Activated CD8-positive, alpha-beta T cell treated with anti-CD3 and anti-CD28 coated beads for 36 hours (primary cell): ENCODE measurements around the gene SYCN. TPM values are rescaled to one million over a fixed set of nuclear protein-coding genes. Genes with fewer than 3 reads are reported as not detected.

ENCODE experiments used
- ATAC-seq: fragments of 200-7000 bp; cut with Tn5 transposase; one replicate; pipeline ENCODE4 v1.10.0; 2021; ENCODE audit warnings: mild to moderate bottlenecking, moderate library complexity
- CTCF ChIA-PET: fragments of 350-600 bp; sonication (Branson Sonifier 250); formaldehyde crosslinking; loops from one replicate; lab custom pipeline; 2021; ENCODE audit warnings: antibody characterized with exemption; lab: Charles Lee
- POLR2A ChIA-PET: fragments of 350-600 bp; sonication (Branson Sonifier 250); formaldehyde crosslinking; loops from one replicate; lab custom pipeline; 2021; ENCODE audit warnings: antibody characterized with exemption; lab: Charles Lee
- DNase-seq: peaks from one replicate; pipeline ENCODE4 v3.0.0-alpha.2; 2020
- H3K27ac Mint-ChIP-seq: one replicate; pipeline ENCODE4 v1.8.0; 2021; ENCODE audit warnings: mild to moderate bottlenecking, mixed read lengths
- H3K27me3 Mint-ChIP-seq: one replicate; pipeline ENCODE4 v1.8.0; 2021; ENCODE audit warnings: mixed read lengths
- H3K36me3 Mint-ChIP-seq: one replicate; pipeline ENCODE4 v1.8.0; 2021; ENCODE audit warnings: low read depth, mixed read lengths
- H3K4me1 Mint-ChIP-seq: one replicate; pipeline ENCODE4 v1.8.0; 2021; ENCODE audit warnings: low read depth, mixed read lengths
- H3K4me3 Mint-ChIP-seq: one replicate; pipeline ENCODE4 v1.8.0; 2021; ENCODE audit warnings: mild to moderate bottlenecking, moderate library complexity, mixed read lengths
- H3K9me3 Mint-ChIP-seq: one replicate; pipeline ENCODE4 v1.8.0; 2021; ENCODE audit warnings: mixed read lengths
- intact Hi-C: fragments of 100-400 bp; cut with micrococcal nuclease; formaldehyde crosslinking; loops from one replicate; pipeline ENCODE4 v1.10.0; 2022
- total RNA-seq, 2 experiments: library from RNA; stranded (reverse); gene quantifications; one replicate each; pipeline ENCODE4 v1.2.3, GENCODE V29; 2021
- TF ChIP-seq, protein P1 (sequence below): fragments of 200-600 bp; IDR thresholded peaks from one replicate; pipeline ENCODE4 v1.8.0; 2022; ENCODE audit warnings: antibody characterized with exemption, mild to moderate bottlenecking

The SYCN gene
- total RNA-seq, 2 experiments from 2014 or later, result not detected

DNA sequence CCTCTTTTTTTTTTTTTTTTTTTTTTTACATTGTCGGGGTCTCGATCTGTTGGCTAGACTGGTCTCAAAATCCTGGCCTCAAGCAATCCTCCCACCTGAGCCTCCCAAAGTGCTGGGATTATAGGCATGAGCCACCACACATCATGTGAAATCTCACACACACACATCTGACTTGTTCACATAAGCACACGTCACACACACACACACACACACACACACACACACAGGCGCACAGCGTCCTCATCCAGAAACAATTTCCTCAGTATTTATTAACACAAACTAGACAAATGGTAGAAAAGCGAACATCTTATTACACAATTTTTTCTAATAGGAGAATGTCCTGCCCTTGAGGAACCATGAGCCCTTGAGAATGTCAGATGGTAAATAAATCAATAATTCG is 5.1 kb upstream of the SYCN start:
- ChIA-PET POLR2A (no interaction called here), CTCF (no interaction called here)
- Mint-ChIP-seq H3K27me3 (peaks cover 5% of the 10 kb centered on the region), H3K36me3 (no peaks in the 10 kb centered on the region), H3K9me3 (no peaks in the 10 kb centered on the region), H3K4me1 (no peaks in the 10 kb centered on the region), H3K4me3 (no peak overlapping the region), H3K27ac (no peak overlapping the region)
- ATAC-seq (no peak), DNase-seq (no peak)
- TF ChIP-seq, protein P1, sequence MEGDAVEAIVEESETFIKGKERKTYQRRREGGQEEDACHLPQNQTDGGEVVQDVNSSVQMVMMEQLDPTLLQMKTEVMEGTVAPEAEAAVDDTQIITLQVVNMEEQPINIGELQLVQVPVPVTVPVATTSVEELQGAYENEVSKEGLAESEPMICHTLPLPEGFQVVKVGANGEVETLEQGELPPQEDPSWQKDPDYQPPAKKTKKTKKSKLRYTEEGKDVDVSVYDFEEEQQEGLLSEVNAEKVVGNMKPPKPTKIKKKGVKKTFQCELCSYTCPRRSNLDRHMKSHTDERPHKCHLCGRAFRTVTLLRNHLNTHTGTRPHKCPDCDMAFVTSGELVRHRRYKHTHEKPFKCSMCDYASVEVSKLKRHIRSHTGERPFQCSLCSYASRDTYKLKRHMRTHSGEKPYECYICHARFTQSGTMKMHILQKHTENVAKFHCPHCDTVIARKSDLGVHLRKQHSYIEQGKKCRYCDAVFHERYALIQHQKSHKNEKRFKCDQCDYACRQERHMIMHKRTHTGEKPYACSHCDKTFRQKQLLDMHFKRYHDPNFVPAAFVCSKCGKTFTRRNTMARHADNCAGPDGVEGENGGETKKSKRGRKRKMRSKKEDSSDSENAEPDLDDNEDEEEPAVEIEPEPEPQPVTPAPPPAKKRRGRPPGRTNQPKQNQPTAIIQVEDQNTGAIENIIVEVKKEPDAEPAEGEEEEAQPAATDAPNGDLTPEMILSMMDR, result no peak
- intact Hi-C loops, result no loop called here

DNA sequence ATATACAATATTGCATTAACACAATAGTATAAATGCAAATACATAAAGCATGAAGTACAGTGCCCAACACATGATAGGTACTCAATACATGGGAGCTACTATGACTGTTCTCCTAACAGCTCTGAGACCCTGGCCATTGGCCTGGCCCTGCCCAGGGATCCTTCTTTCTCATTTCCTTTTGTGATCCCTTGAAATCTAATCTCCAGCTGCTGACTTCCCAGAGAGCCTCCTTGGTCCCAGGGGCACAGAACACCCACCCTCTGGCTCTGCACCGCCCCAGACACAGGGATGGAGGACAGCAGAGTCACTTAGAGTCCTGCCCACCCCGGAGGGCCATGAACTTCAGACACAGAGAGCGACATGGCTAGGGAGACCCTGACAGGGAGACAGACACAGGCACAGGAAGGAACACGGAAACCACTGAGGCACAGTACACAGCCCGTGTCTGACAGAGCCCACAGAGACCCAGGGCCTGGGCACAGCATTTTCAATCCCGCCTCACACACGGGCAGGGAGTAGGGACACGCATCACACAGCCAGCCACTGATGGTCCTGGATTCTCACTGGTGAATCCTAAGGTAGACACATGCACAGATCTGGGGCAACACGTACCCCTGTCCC is 4.2 kb upstream of the SYCN start:
- DNase-seq (no peak), ATAC-seq (no peak)
- intact Hi-C loops, result no loop called here
- H3K4me3 Mint-ChIP-seq, result no peak overlapping the region
- peaks cover 11% of the 10 kb centered on the region for H3K27me3 Mint-ChIP-seq
- TF ChIP-seq, protein P1, result no peak
- CTCF ChIA-PET, result interaction anchor here (0.6 to 0.9 kb wide), 2 partner anchors 86 to 127 kb away, joined by 3 read pairs; no protein-coding TSS in a partner anchor
- no peaks in the 10 kb centered on the region for H3K36me3 Mint-ChIP-seq
- H3K9me3 Mint-ChIP-seq, result no peaks in the 10 kb centered on the region
- H3K27ac Mint-ChIP-seq, result no peak overlapping the region
- POLR2A ChIA-PET, result no interaction called here
- H3K4me1 Mint-ChIP-seq, result no peaks in the 10 kb centered on the region

DNA sequence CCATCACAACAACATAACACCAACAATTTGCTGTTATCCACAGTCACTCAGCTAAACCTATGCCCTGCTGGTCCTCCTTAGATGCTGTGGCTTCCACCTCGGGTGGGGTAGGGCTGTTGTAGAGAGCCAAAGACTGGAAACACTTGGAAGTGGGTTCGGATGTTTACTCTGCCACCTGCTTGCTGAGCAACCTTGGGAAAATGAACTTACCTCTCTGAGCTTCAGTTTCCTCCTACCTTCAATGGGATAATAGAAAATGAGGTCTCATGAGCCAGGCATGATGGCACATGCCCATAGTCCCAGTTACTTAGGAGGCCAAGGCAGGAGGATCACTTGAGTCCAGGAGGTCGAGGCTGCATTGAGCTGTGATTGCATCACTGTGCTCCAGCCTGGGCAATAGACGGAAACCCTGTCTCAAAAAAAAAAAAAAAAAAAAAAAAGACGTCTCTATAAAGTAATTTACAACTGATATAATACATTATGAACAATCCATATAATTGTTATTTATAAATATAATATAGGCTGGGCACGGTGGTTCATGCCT is 3.3 kb upstream of the SYCN start:
- H3K9me3 Mint-ChIP-seq, result no peaks in the 10 kb centered on the region
- no peaks in the 10 kb centered on the region for H3K36me3 Mint-ChIP-seq
- ChIA-PET POLR2A (no interaction called here), CTCF (interaction anchor here (0.6 to 0.9 kb wide), 2 partner anchors 85 to 126 kb away, joined by 3 read pairs; no protein-coding TSS in a partner anchor)
- TF ChIP-seq, protein P1, result no peak
- H3K27ac Mint-ChIP-seq, result no peak overlapping the region
- ATAC-seq, result no peak
- intact Hi-C loops, result no loop called here
- DNase-seq, result no peak
- H3K4me3 Mint-ChIP-seq, result no peak overlapping the region
- H3K27me3 Mint-ChIP-seq, result peaks cover 18% of the 10 kb centered on the region
- no peaks in the 10 kb centered on the region for H3K4me1 Mint-ChIP-seq

DNA sequence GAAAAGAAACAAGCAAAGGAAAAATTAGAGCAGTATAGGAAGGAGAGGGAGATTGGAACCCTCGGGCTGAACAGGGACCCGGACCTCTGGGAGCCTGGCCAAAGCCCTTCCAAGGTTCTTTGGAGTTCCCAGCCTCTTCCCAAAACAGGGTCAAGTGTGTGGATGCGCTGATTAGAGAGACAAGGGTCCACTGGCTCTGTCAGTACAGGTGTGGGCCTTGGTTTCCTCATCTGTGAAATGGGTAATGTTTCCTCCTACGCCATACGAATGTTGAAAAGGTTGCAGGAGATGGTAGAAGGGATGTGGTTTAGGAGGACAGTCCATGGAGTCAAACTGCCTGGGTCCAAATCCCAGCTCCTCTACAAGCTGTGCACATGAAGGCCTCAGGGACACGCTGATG is 2.1 kb upstream of the SYCN start:
- TF ChIP-seq, protein P1, result no peak
- intact Hi-C loops, result no loop called here
- ChIA-PET POLR2A (no interaction called here), CTCF (interaction anchor here (1.0 kb wide), 1 partner anchor 32 kb away, joined by 3 read pairs; no protein-coding TSS in a partner anchor)
- ATAC-seq (no peak), DNase-seq (no peak)
- Mint-ChIP-seq H3K36me3 (no peaks in the 10 kb centered on the region), H3K27me3 (peaks cover 24% of the 10 kb centered on the region), H3K27ac (no peak overlapping the region), H3K9me3 (no peaks in the 10 kb centered on the region), H3K4me3 (no peak overlapping the region), H3K4me1 (no peaks in the 10 kb centered on the region)

DNA sequence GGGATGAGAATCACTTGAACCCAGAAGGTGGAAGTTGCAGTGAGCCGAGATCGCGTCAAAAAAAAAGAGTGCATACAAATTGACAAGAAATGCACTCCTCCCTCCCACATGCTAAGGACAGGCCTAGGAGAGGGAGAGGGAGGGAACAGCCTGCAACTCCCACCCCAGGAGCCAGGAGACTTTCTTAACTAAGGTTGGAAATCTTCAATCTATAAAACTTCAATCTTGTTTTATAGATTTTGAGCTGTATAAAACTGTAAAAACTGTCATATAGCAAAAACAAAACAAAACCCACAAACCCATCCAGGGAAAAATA is 1.3 kb upstream of the SYCN start:
- peaks cover 31% of the 10 kb centered on the region for H3K27me3 Mint-ChIP-seq
- no peak overlapping the region for H3K4me3 Mint-ChIP-seq
- ChIA-PET CTCF (interaction anchor here (1.0 to 1.3 kb wide), 2 partner anchors 31 to 84 kb away, joined by 3 to 4 read pairs; no protein-coding TSS in a partner anchor), POLR2A (no interaction called here)
- no peaks in the 10 kb centered on the region for H3K36me3 Mint-ChIP-seq
- H3K9me3 Mint-ChIP-seq, result no peaks in the 10 kb centered on the region
- DNase-seq, result no peak
- no peaks in the 10 kb centered on the region for H3K4me1 Mint-ChIP-seq
- ATAC-seq, result no peak
- intact Hi-C loops, result no loop called here
- H3K27ac Mint-ChIP-seq, result no peak overlapping the region
- TF ChIP-seq, protein P1, result no peak
